Stimulated activated CD4-positive, alpha-beta T cell treated with anti-CD3 and anti-CD28 coated beads, Interleukin-15, amount 100 ng/mL, for 1 hour (primary cell): ENCODE data around the gene MMP1.

Source experiments
- DNase-seq, 2 donors: peaks; one replicate each; pipeline ENCODE4 v3.0.0-alpha.2; 2020; ENCODE audit warnings: low read depth in 1 of 2, low spot score in 1 of 2

The MMP1 gene

DNA sequence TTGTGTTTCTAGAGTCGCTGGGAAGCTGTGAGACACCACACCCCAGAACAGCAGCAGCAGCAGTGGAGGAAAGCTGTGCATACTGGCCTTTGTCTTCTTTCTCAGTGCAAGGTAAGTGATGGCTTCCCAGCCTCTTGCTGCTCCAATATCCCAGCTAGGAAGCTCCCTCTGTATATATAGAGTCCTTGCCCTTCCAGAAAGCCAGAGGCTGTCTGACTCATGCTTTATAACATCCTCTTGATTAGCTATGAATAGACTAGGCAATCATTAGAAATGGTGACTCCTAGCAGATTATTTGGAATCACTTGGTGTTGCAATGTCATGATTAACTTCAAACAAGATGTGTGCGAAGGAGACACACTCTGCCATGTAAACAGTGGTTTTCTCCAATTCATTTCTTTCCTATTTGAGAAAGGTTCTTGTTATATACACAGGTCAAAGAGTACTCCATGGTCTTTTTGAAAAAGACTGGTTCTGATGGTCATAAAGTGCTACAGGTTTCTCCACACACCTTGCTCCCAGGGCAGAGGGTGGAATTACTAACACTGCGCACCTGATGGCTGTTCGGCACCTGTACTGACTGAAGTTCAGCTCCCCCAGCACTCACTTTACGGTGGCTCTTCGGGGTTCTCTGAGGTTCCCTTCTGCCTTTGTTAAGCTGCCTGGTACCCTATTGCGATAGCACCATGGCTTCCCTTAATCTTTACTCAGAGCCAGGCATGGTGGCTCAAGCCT lies at the start of gene MMP1:
TSS of gene MMP1 (minus strand) at position 149 of the 735 bp plus-strand sequence. CDS start at position 81, 68 bp downstream.
- no peak for DNase-seq

DNA sequence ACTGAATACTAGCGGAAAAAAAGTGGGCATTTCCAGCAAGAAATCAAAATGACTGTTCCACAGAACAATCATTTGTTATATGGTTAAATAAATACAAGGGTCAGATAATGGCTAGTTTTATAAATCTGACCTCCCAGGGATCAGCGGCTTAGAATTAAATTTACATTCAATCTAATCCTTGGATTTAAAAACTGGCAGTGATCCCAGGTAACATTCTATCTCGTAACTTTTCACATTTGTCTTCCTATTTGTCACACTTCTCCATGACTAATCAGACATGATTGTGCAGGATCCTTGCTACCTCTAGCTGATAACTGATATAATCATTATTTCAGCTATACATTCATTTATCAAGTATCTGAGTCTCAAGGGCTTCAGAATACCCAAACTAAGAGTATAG lies 48.3 kb upstream of the MMP1 start:
- DNase-seq = no peak

DNA sequence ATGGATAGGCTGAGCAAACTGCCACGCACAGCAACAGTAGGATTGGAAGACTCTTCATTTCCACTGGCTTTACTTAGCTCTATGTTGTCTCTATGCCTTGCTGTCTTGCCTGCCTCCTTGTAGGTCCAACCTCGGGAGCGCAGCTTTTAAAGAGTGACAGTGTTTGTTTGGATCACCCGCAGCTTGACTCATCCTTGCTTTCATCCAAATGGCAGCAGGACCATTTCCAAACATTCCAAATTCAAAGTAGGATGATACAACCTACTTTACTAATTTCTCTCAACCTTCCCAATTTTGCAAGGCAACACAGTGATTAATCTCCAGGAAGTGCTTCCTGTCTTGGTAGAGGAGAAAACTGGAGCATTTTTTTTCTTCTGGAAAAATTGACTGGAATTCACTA lies 45.5 kb upstream of the MMP1 start, which contains the start of gene MMP3:
TSS of gene MMP3 (minus strand) at position 121 of the 400 bp plus-strand sequence. CDS start at position 58, 63 bp downstream.
- DNase-seq = no peak

DNA sequence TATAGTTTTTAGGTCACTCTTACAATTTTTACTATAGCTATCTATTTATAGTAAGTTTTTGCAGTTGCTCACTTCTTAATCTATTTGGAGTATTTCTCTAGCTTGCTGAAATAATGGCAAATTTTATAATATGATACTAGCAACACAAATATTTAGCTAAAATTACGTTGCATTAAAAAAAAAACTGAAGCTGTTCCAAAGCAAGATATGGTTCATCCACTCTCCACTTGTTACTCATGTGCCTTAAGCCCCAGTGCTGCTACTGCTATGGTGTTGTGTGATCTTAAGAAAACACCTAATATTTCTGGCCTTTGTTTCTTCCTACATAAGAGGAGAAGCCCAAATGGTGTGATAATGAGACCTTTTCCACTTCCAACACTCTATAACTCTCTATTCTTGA lies 45.0 kb upstream of the MMP1 start:
- no peak for DNase-seq

DNA sequence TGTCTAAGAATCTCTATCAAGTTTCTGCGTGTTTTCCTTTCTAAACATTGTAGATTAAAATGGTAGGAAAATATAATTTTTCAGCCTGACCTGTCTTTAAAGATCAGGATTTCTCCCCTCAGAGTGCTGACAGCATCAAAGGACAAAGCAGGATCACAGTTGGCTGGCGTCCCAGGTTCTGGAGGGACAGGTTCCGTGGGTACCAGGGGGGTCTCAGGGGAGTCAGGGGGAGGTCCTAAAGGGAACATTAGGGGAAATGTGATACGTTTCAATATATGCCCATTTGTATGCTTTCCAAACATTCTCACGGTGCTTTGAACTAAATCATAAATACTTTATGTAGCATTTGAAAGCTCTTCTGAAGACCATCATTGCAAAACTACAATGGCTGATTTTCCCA lies 42.1 kb upstream of the MMP1 start:
- no peak for DNase-seq

DNA sequence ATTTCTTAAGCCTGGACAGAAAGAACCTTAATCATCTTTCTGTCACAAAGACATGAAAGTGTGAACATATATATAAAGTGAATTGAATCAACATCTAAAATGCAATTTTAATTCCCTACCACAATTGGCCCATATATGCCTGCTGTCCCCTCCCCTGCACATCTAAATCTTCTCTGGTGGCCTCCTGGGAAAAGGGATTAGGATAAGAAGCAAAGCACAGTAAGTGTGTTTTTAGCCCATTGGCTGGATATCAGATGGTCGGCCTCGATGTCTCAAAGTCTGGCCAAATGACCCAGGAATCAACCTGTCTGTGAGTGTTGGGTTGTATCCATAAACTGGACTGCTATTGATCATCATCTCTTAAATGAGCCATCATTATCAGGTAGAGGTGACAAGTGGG lies 39.7 kb upstream of the MMP1 start:
- DNase-seq = no peak

DNA sequence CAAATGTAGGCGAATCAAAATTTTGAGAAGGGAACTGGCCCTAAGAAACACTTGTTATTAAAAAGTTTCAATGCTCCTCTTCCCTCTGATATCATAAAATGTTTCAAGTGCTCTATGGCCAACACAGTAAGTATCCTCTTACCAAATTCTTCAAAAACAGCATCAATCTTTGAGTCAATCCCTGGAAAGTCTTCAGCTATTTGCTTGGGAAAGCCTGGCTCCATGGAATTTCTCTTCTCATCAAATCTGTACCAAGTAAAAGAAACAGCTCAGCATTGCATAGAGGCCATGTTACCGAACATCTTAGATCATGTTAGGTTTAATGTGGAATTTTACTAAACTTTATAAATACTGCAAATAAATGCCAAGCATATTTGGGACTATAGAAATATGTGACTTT lies 39.2 kb upstream of the MMP1 start:
- no peak for DNase-seq

DNA sequence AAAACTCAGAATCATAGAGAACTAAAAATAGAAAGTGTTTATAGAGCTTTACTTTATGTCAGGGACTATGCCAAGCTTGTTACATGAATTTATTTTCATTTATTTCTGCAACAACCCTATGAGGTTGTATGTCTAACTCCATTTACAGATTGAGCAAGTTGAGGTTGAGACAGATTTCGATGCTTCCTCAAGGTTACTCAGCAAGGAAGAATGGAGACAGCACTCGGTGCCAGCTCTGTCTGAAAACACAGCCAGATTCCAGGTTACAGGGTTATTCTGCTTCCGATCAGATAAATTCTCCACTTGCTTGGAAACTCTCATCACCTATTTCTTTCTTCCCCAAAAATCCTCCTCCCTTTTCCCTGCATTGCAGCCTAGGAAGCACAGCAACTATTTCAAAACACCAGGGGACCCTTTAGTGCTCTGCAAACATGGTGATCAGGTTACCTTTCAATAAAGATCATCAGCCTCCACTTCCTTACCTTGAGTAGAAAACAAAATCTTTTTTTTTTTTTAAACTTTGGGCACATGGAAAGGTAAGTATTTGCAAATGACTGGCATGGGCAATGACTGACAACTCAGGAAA lies 38.4 kb upstream of the MMP1 start:
- DNase-seq = no peak

DNA sequence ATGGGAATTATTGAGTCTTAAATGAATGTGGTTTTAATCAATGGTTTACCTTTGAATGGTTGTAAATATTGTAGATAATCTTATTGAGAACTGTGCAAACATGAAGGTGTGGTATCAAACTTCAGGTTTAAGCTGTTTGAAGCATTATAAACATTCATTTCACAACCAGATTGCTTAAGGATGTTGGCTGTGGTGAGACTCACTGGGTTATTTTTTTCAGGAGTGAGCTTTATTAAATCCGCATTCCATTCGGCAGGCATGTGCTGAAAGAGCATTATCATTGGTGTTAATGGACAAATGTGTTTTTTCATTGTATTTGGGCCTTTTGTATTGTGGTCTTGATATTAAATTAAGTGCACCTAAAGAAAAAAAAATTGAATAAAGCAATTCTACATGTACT lies 35.8 kb upstream of the MMP1 start:
- no peak for DNase-seq

DNA sequence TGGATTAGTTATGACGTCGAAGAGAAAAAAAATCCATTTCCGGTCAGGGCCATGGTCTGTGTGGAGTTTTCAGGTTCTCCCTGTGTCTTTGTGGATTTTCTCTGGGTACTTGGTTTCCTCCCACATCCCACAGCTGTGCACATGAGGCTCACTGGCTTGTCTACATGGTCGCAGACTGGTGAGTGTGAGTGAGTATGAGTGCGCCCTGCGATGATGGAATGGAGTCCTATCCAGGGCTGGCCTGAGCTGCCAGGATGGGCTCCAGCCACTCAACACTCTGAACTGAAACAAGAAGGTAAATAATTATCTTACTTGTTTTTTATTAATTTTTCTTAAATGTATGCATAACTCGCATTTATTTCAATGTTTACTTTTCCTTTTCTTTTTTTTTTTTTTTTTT lies 34.7 kb upstream of the MMP1 start:
- DNase-seq = no peak

DNA sequence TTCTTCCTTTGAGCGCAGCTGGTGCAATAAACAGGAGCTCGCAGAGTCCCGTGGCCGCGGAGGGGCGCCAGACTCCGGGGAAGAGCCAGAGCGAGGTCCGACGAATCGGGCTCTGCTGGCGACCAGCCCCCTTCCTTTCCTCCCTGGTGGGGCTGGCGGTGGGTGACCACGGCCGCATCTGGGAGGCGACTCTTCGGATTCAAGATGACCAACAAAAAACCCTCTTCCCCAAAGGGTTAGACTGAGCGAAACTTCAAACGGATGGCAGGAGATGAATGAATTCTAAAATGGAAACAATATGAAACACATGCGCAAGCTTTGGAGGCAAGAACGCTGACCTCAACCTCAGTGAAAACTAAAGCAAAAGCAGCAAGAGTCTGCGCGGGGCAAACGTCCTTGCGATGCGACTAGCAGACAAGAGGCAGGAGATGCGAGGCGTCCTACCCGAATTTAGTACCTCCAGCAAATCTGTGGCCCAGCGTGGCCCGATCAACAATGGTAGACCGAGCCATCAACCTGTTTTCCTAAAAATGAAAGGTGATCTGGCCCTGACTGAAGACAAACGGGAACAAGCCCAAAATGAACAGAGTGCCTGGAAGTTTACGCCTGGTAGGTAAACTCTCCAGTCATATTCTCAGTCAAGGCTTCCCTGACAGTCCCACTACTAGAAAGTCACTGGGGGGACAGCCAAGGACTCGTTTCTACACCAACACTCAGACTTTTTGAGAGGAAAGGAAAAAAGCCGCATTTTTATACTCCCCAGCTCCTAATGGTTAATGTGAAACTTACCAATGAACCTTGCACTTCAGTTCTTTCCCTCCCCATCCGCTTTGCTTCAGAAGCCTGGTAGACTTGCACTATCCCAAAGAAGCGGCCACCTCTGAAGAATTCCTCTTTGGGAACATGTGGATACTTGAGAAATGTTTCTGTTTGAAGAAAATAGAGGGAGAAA lies 33.8 kb upstream of the MMP1 start:
- no peak for DNase-seq

DNA sequence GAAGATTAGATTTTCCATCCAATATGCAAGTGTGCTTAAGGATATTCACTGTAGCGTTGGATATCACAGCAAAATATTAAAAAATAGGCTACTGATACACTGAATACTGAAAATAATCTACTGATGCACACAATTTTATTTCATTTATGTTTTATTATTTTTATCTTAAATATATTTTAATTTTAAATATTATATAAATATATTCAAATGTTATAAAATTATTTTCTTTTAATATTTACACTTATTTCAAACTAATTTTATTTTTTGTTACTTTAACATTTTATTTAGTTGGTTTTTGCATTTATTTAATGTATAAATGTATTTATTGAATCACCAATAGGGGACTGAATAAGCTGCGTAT lies 33.1 kb upstream of the MMP1 start:
- no peak for DNase-seq

DNA sequence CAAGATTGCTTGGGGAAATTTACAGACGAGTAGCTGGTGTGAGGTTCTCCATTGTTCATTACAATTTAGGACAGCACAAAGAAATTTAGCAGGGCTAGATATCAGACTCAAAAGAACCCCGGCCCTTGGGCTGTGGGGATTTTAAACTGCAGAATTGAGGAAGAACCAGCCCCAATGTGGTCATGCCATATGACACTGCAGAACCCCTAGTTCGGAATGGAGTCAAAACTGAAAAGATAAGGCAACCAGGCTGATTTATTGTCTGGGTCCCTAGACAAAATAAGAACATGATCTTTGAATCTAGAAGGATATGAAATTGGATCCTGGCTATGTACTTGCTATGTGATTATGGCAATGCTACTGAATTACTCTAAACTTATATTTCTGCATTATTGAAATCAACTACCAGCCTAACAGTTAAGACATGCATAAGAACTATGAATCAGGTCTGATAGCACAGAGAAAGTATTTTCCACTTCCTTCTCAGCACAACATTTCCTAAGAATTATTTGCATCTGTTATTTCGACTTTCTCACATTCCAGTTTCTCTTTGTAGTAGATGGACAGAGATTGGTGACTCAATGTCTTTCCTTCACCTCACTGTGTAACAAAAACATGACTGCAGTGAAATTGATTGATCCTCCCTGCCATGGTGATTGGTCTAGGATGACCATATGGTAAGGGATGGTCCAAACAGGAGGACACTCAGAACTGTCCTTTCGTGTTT lies 32.2 kb upstream of the MMP1 start:
- no peak for DNase-seq

DNA sequence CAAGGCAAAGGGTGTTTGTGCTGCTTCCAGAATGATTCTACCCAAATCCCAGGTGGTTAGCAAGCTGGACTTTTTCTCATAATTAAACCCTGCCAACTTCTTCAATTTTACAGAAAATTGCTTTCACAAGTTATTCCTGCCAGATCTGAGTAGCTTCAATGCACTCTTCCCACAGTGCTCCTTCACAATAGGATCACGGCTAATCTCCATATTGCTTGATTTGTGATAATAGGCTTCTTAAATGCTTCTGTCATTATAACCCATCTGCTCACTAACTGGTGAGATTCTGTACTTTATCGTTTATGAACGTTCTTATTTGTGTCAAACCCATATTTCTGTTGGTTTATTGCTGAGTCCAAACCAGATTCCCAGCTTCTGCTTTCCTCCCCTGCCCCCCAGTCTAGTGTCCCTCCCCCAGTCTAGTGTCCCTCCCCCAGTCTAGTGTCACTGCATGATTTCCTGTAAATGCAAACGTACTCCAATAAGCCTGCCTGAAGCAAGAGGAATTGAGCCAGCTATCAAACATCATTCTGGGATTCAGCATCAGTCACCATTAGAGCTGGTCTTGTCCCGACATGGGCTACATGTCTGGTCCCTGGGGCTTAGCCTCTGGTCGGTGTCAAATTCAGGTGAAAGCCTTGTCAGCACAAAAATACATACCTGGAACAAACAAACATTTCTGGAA lies 31.5 kb upstream of the MMP1 start:
- no peak for DNase-seq

DNA sequence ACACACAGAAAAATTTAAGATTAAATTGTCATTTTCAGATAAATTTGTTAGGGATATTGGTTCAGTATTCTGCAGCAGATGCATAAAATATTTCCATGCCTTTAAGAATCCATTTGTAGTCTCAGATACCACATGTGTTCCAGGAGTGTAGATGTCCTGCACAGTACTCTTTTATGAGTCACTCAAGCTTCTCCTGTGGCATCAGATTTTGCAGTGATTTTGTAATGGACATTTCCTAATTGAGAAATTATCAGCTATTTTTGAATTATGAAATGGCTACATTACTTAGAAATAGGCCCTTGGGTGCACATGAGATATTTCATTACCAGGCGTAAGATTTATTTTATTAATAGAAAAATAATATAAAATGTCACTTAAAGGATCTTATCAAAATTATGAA lies 26.6 kb upstream of the MMP1 start:
- DNase-seq = no peak

DNA sequence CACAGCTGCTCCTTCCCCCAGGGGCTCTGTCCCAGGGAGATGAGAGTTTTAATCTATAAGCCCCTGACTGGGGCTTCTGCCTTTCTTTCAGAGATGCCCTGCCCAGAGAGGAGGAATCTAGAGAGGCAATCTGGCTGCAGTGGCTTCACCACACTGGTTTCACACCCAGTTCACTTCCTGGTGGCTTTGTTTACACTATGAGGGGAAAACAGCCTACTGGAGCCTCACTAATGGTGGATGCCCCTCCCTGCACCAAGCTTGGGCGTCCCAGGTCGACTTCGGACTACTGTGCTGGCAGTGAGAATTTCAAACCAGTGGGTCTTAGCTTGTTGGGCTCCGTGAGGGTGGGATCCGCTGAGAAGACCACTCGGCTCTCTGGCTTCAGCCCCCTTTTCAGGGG lies 21.5 kb upstream of the MMP1 start:
- no peak for DNase-seq

DNA sequence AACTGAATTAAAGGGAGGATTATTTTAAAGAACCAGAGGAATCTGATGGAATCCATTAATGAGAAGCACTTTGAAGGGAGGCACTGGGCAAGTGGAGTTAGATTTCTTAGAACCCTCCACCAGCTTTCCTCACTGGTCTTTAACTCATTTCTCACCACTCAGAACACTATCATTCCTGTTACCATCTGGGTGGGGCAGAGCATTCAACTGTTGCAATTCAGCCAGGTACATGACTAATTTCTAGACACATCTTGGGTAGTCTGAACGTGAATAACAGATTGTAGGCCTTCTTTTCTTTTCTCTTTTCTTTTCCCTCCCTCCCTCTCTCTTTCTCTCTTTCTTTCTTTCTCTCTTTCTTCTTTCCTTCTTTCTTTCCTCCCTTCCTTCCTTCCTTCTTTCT lies 15.5 kb upstream of the MMP1 start:
- no peak for DNase-seq

DNA sequence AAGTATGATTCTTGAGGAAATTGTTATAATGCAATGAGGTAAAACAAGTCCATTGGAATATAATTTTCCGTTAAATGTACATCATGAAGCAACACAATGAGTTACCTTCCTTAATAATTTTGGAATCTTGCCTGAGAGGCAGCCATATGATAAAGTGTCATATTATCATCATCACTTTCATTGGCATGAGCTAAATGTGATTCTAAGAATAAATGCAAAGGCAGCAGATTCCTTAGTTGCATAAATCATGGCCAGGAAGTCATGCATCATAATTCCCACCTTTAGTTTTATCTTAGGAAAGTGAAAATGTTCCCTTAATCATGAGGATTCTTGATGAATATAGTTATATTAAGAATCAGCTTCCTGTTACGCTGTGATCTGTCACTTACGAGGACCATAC lies 14.2 kb upstream of the MMP1 start:
- no peak for DNase-seq

DNA sequence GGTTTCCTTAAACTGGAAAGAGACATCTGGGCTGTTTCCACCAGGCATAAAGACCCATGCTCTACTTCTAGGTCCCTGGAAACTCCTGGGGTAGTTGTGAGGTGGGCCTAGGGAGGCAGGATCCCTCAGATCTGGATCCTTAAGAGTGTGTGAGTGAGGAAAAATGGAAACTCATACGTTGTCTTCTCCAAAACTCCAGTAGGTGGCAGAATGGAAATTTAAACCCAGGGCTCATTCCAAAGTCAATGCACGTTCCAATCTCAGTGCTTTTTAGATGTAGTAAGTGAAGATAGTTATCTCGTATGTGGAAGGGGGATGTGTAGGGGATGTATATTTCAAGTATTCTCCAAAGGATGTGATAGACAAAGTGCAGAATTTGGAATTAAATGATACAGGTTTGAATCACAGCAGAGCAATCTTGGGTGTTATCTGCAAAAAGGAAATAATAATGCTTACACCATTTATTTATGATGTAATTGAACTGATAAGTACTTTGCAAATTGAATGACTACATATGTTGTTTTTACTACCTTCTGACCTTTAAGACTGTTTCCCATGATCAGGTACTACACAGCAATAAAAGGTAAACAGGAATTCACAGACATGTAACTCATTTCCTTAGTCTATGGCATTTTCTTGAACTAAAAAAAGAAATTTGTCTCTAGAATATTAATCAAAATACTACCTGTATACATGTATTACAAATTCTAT lies 13.1 kb upstream of the MMP1 start:
- no peak for DNase-seq

DNA sequence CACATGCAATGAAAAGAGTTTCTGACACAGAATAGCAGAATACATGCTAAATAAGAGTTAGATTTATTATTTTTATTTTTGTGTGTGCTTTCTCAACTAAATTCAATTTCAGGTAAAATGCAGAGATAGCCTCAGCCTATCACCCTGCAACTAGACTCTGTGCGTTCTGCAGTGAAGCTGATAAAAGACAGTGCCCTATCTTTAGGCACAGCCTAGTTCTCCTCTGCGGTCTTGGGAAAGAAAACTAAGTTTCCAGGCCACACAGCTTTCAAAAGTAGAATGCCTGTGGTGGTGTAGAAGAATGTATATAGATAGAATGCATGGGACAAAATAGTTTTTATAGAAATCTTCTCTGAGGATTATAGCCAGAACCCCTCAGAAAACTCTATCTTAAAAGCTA lies 12.0 kb upstream of the MMP1 start:
- DNase-seq = no peak
